GM12878 (cell line): ENCODE measurements around the gene SUGP2. TPM values are rescaled to one million over a fixed set of nuclear protein-coding genes. Genes with fewer than 3 reads are reported as not detected.

Experiments used
- ATAC-seq: fragments of 200-7000 bp; cut with Tn5 transposase; 3 replicates; pipeline ENCODE4 v1.9.1; 2020; ENCODE audit warnings: mild to moderate bottlenecking, moderate library complexity
- BruUV-seq: library from RNA; stranded (reverse); fragments of 400-500 nt; replicated peaks from 2 replicates; lab custom pipeline; 2021; lab: Mats Ljungman, UMichigan
- CTCF ChIA-PET: fragments of 300-600 bp; sonication (Branson Sonifier 250); formaldehyde crosslinking; extraction: SDS; loops from one replicate; lab custom pipeline; 2021; ENCODE audit warnings: inconsistent platforms; lab: Yijun Ruan, JAX
- POLR2A ChIA-PET: fragments of 350-600 bp; formaldehyde crosslinking; extraction: SDS; loops from one replicate; lab custom pipeline; 2021; ENCODE audit warnings: inconsistent platforms; lab: Charles Lee
- RAD21 ChIA-PET: fragments of 300-600 bp; sonication (Branson Sonifier 250); formaldehyde crosslinking; loops from one replicate; lab custom pipeline; 2023; ENCODE audit warnings: antibody characterized with exemption; ENCODE audit not compliant: unreplicated experiment; lab: Charles Lee
- SMC1A ChIA-PET: fragments of 300-600 bp; sonication (Branson Sonifier 250); formaldehyde crosslinking; loops from one replicate; lab custom pipeline; 2023; ENCODE audit not compliant: unreplicated experiment, uncharacterized antibody; lab: Charles Lee
- DNase-seq: peaks from one replicate; pipeline ENCODE4 v3.0.0-alpha.2; 2011; ENCODE audit warnings: low read depth, low spot score
- FAIRE-seq: peaks from 3 replicates; lab custom pipeline; 2011; peaks lifted over from hg19 to GRCh38; lab: Jason Lieb, UNC
- H2AFZ ChIP-seq: 2 replicates; pipeline ENCODE4 v1.6.0; 2011; ENCODE audit warnings: low read depth, low read length, control low read depth; ENCODE audit not compliant: control insufficient read depth
- H3K27ac ChIP-seq: 2 replicates; pipeline ENCODE4 v1.5.1; 2011; ENCODE audit warnings: control low read depth; ENCODE audit not compliant: control insufficient read depth, insufficient read depth
- H3K27me3 ChIP-seq, 2 experiments: replicated peaks in 1 of 2; 2 replicates each; pipeline versions ENCODE4 v1.6.0 to v1.6.1; 2011; ENCODE audit warnings: low read length in 1 of 2; ENCODE audit not compliant: control insufficient read depth in 2 of 2, insufficient read depth in 2 of 2
- H3K36me3 ChIP-seq, 2 experiments: 2 replicates each; pipeline ENCODE4 v1.5.1; 2011; ENCODE audit warnings: low read length in 1 of 2; ENCODE audit not compliant: control insufficient read depth in 2 of 2, insufficient read depth in 2 of 2
- H3K4me1 ChIP-seq: 2 replicates; pipeline ENCODE4 v1.6.1; 2011; ENCODE audit warnings: mild to moderate bottlenecking, low read length, moderate library complexity, mixed read lengths; ENCODE audit not compliant: control insufficient read depth, insufficient read depth
- H3K4me2 ChIP-seq: 2 replicates; pipeline ENCODE4 v1.6.0; 2011; ENCODE audit warnings: control low read depth; ENCODE audit not compliant: control insufficient read depth, insufficient read depth
- H3K4me3 ChIP-seq: fragments of 200-600 bp; sonication (generic); 2 replicates; pipeline ENCODE4 v1.5.1; 2016
- H3K79me2 ChIP-seq: 2 replicates; pipeline ENCODE4 v1.6.0; 2011; ENCODE audit warnings: low read length; ENCODE audit not compliant: control insufficient read depth, insufficient read depth
- H3K9ac ChIP-seq: 2 replicates; pipeline ENCODE4 v1.8.0; 2011; ENCODE audit warnings: low read length, control low read depth, mixed read lengths; ENCODE audit not compliant: control insufficient read depth, insufficient read depth
- H3K9me3 ChIP-seq: replicated peaks from 3 replicates; pipeline ENCODE4 v1.5.1; 2011; ENCODE audit warnings: mild to moderate bottlenecking, low read length; ENCODE audit not compliant: control insufficient read depth, insufficient read depth
- H4K20me1 ChIP-seq: 2 replicates; pipeline ENCODE4 v1.6.0; 2011; ENCODE audit not compliant: control insufficient read depth, insufficient read depth
- EED ChIP-seq: sonication (generic); IDR thresholded peaks from 2 replicates; pipeline ENCODE4 v1.6.1; 2016; ENCODE audit warnings: antibody characterized with exemption, low read depth
- ESRRA ChIP-seq: IDR thresholded peaks from 2 replicates; pipeline ENCODE4 v1.6.1; 2012; ENCODE audit warnings: mild to moderate bottlenecking, low read length, improper control_type of control experiment
- HCFC1 ChIP-seq: fragments of 150-350 bp; IDR thresholded peaks from 2 replicates; pipeline ENCODE4 v1.6.1; 2014; ENCODE audit warnings: low read length
- MEF2A ChIP-seq: IDR thresholded peaks from 2 replicates; pipeline ENCODE4 v1.6.1; 2011; ENCODE audit warnings: low read depth, mild to moderate bottlenecking, low read length, moderate library complexity; ENCODE audit not compliant: insufficient read depth
- TCF3 ChIP-seq: IDR thresholded peaks from 2 replicates; pipeline ENCODE4 v1.6.1; 2012; ENCODE audit warnings: low read depth, mild to moderate bottlenecking, low read length, borderline replicate concordance; ENCODE audit not compliant: insufficient read depth
- WGBS: methylation state at CpG from one replicate; pipeline ENCODE4 v1.1.6; 2016; ENCODE audit warnings: low lambda C conversion rate; ENCODE audit not compliant: insufficient replicate concordance, insufficient coverage; ENCODE audit errors: missing lambda C conversion rate; 5-methylcytosine and 5-hydroxymethylcytosine counted together
- in situ Hi-C: fragments of 300-500 bp; cut with MboI; formaldehyde crosslinking; loops from 9 replicates; pipeline ENCODE4 v1.14.3; 2018; ENCODE audit warnings: mixed read lengths
- intact Hi-C: fragments of 100-400 bp; cut with micrococcal nuclease; formaldehyde crosslinking; loops from one replicate; pipeline ENCODE4 v1.14.2; 2022; ENCODE audit not compliant: unreplicated experiment
- polyA plus RNA-seq, 11 experiments: library from polyadenylated mRNA; depleted of rRNA in 4 of 11; unstranded in 6 of 11; stranded (reverse) in 5 of 11; fragments of >200 nt; fragmentation: Nextera tagmentation in 4 of 11; fragmentation: Illumina TruSeq in 1 of 11; extraction: Ambion mirVana in 4 of 11; extraction: Trizol in 1 of 11; gene quantifications; 1 replicate in 1 of 11; 2 replicates in 10 of 11; pipeline versions ENCODE4 v1.2.1 to v1.2.3, GENCODE V29; 2011 to 2016; ENCODE audit warnings: inconsistent platforms in 2 of 11, missing spikeins in 2 of 11, low read depth in 1 of 11
- total RNA-seq, 4 experiments: library from RNA; depleted of rRNA in 3 of 4; stranded (reverse); fragments of >200 nt in 3 of 4; fragmentation: Illumina TruSeq in 1 of 4; extraction: Trizol in 1 of 4; gene quantifications; 2 replicates each; pipeline versions ENCODE4 v1.2.1 to v1.2.3, GENCODE V29; 2013 to 2021
- TF ChIP-seq, protein P1 (sequence below): IDR thresholded peaks from 2 replicates; pipeline ENCODE4 v1.6.1; 2012; ENCODE audit warnings: mild to moderate bottlenecking, low read depth, low read length
- TF ChIP-seq, protein P2 (sequence below): fragments of 450-650 bp; IDR thresholded peaks from 2 replicates; pipeline ENCODE4 v1.6.1; 2017; ENCODE audit warnings: low read depth, mild to moderate bottlenecking, moderate library complexity

SUGP2 gene
- total and polyA plus RNA-seq, 10 of the 15 experiments (the other 5 are each of a cell fraction or from before 2014, with no cell fraction given) = 15.0 to 120 (median 57.2) TPM

DNA sequence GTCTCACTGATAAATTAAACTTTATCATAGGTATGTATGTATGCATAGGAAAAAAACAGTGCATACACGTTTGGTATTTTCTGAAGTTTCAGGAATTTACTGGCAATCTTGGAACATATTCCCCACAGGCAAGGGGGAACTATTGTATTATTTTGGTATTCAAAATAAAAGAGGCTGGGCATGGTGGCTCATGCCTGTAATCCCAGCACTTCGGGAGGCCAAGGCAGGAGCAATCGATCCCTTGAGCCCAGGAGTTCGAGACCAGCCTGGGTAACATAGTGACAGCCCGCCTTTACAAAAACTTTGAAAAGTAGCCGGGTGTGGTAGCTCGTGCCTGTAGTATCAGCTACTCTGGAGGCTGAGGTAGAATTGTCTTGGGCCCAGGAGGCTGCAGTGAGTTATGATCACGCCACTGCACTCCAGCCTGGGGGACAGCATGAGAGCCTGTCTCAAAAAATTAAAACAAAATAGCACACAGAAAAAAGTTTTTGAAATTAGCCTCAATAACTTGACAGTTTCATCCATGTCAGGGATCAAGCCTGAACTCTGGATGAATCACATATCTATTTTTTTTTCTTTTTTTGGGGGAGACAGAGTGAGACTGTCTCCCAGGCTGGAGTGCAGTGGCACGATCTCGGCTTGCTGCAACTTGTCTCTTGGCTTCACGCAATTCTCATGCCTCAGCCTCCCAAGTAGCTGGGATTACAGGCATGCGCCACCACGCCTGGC is 63.2 kb downstream of the SUGP2 start:
- RAD21 ChIA-PET = no interaction called here
- POLR2A ChIA-PET = no interaction called here
- Histone ChIP-seq H3K36me3 (no peaks in the 10 kb centered on the region), H3K4me3 (no peak overlapping the region), H3K9me3 (no peaks in the 10 kb centered on the region; the same call in 2 of the 3 replicates), H3K27me3 (no peaks in the 10 kb centered on the region), H3K4me1 (no peaks in the 10 kb centered on the region), H3K27ac (no peak overlapping the region), H2AFZ (no peak overlapping the region)
- 58% methylated on average over 13 of the region's 13 CpGs for WGBS
- SMC1A ChIA-PET = no interaction called here
- in situ Hi-C loops = no loop called here
- BruUV-seq = no TSS peak
- TF ChIP-seq EED = no peak
- no peak for TF ChIP-seq ESRRA
- TF ChIP-seq, protein P1, sequence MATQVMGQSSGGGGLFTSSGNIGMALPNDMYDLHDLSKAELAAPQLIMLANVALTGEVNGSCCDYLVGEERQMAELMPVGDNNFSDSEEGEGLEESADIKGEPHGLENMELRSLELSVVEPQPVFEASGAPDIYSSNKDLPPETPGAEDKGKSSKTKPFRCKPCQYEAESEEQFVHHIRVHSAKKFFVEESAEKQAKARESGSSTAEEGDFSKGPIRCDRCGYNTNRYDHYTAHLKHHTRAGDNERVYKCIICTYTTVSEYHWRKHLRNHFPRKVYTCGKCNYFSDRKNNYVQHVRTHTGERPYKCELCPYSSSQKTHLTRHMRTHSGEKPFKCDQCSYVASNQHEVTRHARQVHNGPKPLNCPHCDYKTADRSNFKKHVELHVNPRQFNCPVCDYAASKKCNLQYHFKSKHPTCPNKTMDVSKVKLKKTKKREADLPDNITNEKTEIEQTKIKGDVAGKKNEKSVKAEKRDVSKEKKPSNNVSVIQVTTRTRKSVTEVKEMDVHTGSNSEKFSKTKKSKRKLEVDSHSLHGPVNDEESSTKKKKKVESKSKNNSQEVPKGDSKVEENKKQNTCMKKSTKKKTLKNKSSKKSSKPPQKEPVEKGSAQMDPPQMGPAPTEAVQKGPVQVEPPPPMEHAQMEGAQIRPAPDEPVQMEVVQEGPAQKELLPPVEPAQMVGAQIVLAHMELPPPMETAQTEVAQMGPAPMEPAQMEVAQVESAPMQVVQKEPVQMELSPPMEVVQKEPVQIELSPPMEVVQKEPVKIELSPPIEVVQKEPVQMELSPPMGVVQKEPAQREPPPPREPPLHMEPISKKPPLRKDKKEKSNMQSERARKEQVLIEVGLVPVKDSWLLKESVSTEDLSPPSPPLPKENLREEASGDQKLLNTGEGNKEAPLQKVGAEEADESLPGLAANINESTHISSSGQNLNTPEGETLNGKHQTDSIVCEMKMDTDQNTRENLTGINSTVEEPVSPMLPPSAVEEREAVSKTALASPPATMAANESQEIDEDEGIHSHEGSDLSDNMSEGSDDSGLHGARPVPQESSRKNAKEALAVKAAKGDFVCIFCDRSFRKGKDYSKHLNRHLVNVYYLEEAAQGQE = no peak
- TF ChIP-seq HCFC1 = no peak
- no peak for TF ChIP-seq MEF2A
- TF ChIP-seq, protein P2, sequence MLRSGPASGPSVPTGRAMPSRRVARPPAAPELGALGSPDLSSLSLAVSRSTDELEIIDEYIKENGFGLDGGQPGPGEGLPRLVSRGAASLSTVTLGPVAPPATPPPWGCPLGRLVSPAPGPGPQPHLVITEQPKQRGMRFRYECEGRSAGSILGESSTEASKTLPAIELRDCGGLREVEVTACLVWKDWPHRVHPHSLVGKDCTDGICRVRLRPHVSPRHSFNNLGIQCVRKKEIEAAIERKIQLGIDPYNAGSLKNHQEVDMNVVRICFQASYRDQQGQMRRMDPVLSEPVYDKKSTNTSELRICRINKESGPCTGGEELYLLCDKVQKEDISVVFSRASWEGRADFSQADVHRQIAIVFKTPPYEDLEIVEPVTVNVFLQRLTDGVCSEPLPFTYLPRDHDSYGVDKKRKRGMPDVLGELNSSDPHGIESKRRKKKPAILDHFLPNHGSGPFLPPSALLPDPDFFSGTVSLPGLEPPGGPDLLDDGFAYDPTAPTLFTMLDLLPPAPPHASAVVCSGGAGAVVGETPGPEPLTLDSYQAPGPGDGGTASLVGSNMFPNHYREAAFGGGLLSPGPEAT = no peak
- TF ChIP-seq TCF3 = no peak
- TF ChIP-seq, all 136 proteins: peak for 0
- intact Hi-C loops = no loop called here
- CTCF ChIA-PET = no interaction called here
- Histone ChIP-seq H3K9ac (no peak overlapping the region), H3K4me2 (no peak overlapping the region), H3K79me2 (no peaks in the 10 kb centered on the region), H4K20me1 (no peaks in the 10 kb centered on the region)
- no peak for DNase-seq
- FAIRE-seq = no peak
- ATAC-seq = no peak
